Measurements from ENCODE around the gene FXN.

FXN gene

DNA sequence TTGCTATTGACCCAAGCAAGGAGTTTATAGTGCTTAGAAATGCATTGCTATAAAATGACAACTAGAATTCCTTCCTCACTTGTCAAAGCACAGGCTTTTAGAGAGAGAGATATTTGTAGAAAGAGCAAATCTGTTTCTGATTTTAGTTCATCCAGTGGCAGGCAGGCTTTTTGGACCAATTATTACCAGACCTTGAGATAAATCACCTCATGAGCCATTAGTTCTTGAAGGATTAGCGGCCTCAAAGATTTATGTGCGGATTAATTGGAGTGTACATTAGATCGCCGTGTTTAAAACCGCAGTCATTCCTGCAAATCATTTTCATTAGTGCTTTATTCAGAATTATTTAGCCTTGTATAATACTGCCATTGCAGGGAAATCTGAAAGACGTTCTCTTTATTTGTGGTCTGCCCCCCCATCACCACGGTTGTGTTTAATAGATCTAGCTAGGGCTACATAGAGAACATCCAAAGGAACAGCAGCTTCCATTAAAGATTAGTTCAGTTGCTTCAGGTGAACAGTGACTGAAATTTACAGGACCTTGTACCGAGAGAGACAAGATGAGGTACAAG, 109.7 kb downstream of the FXN start:
- DNase-seq: no peak

- DNase-seq: no peak
Observed at GRCh38 chr9:69147041-69147834, 111.7 kb downstream of the FXN start.

GRCh38 chr9:69149321-69149807, 113.8 kb downstream of the FXN start:
- peak in 1 of 2 experiments; percentile 37 for DNase-seq

Data from NCI-H526 (cell line).